ENCODE results near the gene BMPR2. TPM values are rescaled to one million over a fixed set of nuclear protein-coding genes. Genes with fewer than 3 reads are reported as not detected.
A peak's percentile ranks its signal among the peaks of the same experiment; 100 is the strongest.
"Not testable (repeated sequence)": the region's sequence is repeated elsewhere in the genome, so short reads cannot be mapped to it uniquely, and the experiment has no call there.

BMPR2 gene
- total and polyA plus RNA-seq, 2 experiments from 2014 or later = 12.7 to 24.9 TPM

DNA sequence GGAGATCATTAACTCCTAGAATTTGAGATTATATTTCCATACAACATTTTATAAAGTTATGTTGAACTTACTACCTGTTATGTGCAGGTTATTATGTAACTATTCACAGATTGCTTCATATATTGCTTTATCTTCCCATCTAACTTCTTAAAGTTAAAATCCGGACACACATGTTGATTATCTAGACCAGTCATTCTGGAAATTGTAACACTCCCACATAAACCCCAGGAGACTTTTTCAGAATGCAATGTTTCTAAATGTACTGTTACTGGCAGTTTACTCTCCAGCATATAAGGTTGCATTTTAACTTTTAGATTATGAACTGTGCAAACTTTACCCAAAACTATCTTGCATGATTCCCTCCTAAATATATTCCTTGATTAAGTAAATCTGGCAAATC lies 188.1 kb downstream of the BMPR2 start:
- Histone ChIP-seq H3K27me3 (no peaks in the 10 kb centered on the region), H3K9me3 (ENCODE audit: low read depth) (no peaks in the 10 kb centered on the region), H3K4me1 (ENCODE audit: low read depth) (no peaks in the 10 kb centered on the region), H3K36me3 (peaks cover 21% of the 10 kb centered on the region), H3K27ac (no peak overlapping the region), H3K4me3 (no peak overlapping the region)
- peak in 1 of 2 donors; percentile 36 for DNase-seq (ENCODE audit: low read depth in 1 of 2, low spot score in 1 of 2)
- TF ChIP-seq, protein P1, sequence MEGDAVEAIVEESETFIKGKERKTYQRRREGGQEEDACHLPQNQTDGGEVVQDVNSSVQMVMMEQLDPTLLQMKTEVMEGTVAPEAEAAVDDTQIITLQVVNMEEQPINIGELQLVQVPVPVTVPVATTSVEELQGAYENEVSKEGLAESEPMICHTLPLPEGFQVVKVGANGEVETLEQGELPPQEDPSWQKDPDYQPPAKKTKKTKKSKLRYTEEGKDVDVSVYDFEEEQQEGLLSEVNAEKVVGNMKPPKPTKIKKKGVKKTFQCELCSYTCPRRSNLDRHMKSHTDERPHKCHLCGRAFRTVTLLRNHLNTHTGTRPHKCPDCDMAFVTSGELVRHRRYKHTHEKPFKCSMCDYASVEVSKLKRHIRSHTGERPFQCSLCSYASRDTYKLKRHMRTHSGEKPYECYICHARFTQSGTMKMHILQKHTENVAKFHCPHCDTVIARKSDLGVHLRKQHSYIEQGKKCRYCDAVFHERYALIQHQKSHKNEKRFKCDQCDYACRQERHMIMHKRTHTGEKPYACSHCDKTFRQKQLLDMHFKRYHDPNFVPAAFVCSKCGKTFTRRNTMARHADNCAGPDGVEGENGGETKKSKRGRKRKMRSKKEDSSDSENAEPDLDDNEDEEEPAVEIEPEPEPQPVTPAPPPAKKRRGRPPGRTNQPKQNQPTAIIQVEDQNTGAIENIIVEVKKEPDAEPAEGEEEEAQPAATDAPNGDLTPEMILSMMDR (IDR thresholded peaks at IDR 0.05; ENCODE audit: low read depth, low read length) = no peak

DNA sequence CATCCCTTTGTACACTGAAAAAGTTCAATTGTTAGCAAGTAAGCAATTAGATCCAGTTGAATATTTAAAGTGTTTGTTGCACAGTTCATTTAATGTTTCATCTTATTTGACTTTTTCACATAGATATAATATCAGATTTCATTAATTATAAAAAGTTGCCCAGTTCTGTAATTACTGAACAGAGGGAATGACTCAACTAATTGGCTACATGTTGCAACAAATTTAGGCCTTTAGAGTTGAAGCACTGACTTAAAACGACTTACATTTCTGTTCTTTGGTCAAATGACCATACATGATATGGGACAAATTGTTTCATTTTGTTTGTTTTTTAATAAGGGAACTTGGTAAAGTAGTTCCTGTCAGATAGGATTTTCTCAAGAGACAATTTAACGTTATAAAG lies 190.2 kb downstream of the BMPR2 start:
- H3K9me3 ChIP-seq (ENCODE audit: low read depth) = no peaks in the 10 kb centered on the region
- peaks cover 3% of the 10 kb centered on the region for H3K36me3 ChIP-seq
- no peak overlapping the region for H3K4me3 ChIP-seq
- no peak for DNase-seq (ENCODE audit: low read depth in 1 of 2, low spot score in 1 of 2)
- no peak overlapping the region for H3K27ac ChIP-seq
- no peaks in the 10 kb centered on the region for H3K27me3 ChIP-seq
- no peaks in the 10 kb centered on the region for H3K4me1 ChIP-seq (ENCODE audit: low read depth)
- TF ChIP-seq, protein P1 (IDR thresholded peaks at IDR 0.05; ENCODE audit: low read depth, low read length) = no peak

DNA sequence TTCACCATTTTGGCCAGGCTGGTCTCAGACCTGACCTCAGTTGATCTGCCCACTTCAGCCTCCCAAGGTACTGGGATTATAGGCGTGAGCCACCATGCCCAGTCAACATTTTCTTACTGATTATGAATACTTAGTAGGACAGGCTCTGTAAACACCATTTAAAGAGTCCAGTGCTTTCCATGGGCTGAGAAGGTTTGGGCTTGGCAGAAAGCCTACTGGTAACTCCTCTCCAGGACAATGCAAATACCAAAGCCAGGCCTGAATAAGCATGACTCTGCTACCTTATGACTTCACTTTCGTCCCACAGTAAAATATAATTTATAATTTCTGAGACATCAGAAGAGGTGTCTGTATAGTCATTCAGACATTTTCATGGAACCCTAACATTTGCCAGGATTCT lies 198.4 kb downstream of the BMPR2 start:
- no peaks in the 10 kb centered on the region for H3K27me3 ChIP-seq
- TF ChIP-seq, protein P1 (IDR thresholded peaks at IDR 0.05; ENCODE audit: low read depth, low read length) = no peak
- no peak for DNase-seq (ENCODE audit: low read depth in 1 of 2, low spot score in 1 of 2)
- no peaks in the 10 kb centered on the region for H3K4me1 ChIP-seq (ENCODE audit: low read depth)
- no peak overlapping the region for H3K4me3 ChIP-seq
- H3K36me3 ChIP-seq = no peaks in the 10 kb centered on the region
- no peak overlapping the region for H3K27ac ChIP-seq
- no peaks in the 10 kb centered on the region for H3K9me3 ChIP-seq (ENCODE audit: low read depth)

DNA sequence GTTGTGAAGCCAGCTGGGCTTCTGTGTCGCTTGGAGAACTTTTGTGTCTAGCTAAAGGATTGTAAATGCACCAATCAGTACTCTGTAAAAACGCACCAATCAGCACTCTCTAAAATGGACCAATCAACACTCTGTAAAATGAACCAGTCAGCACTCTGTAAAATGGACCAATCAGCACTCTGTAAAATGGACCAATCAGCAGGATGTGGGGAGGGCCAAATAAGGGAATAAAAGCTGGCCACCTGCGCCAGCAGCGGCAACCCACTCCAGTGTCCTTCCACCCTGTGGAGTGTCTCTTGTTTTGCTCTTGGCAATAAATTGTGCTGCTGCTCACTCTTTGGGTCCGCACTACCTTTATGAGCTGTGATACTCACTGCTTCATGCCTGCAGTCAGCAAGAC lies 199.1 kb downstream of the BMPR2 start:
- not testable (repeated sequence) for H3K27ac ChIP-seq; DNase-seq (ENCODE audit: low read depth in 1 of 2, low spot score in 1 of 2); H3K4me3 ChIP-seq; H3K4me1 ChIP-seq (ENCODE audit: low read depth); H3K9me3 ChIP-seq (ENCODE audit: low read depth); H3K36me3 ChIP-seq; H3K27me3 ChIP-seq

DNA sequence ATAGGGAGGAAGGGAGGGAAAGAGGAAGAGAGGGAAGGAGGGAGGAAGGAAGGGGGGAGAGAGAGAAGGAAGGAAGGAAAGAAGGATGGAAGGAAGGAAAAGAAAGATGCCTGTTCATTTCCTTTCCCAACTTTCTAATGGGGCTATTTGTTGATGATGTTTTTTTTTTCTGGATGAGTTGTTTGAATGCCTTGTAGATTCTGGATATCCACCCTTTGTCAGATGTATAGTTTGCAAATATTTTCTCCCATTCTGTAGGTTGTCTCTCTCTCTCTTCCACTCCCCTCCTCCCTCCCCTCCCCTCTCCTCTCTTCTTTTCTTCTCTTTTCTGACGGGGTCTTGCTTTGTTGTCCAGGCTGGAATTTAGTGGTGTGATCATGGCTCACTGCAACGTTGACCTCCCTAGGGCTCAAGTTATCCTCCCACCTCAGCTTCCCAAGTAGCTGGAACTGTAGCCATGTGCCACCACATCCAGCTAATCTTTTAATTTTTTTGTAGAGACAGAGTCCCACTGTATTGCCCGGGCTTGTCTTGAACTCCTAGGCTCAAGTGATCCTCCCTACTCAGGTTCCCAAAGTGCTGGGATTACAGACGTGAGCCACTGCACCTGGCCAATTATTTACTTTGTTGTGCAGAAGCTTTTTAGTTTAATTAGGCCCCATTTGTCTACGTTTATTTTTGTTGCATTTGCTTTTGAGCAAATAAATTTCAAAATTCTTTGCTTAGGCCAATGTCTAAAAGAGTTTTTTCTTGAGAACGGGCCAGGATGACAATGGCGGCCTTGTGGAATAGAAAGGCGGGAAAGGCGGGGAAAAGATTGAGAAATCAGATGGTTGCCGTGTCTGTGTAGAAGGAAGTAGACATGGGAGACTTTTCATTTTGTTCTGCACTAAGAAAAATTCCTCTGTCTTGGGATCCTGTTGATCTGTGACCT lies 201.4 kb downstream of the BMPR2 start:
- Histone ChIP-seq H3K4me1 (ENCODE audit: low read depth) (no peaks in the 10 kb centered on the region), H3K27me3 (no peaks in the 10 kb centered on the region), H3K4me3 (no peak overlapping the region), H3K27ac (no peak overlapping the region), H3K36me3 (no peaks in the 10 kb centered on the region), H3K9me3 (ENCODE audit: low read depth) (no peaks in the 10 kb centered on the region)
- TF ChIP-seq, protein P1 (IDR thresholded peaks at IDR 0.05; ENCODE audit: low read depth, low read length) = no peak
- DNase-seq (ENCODE audit: low read depth in 1 of 2, low spot score in 1 of 2) = no peak

DNA sequence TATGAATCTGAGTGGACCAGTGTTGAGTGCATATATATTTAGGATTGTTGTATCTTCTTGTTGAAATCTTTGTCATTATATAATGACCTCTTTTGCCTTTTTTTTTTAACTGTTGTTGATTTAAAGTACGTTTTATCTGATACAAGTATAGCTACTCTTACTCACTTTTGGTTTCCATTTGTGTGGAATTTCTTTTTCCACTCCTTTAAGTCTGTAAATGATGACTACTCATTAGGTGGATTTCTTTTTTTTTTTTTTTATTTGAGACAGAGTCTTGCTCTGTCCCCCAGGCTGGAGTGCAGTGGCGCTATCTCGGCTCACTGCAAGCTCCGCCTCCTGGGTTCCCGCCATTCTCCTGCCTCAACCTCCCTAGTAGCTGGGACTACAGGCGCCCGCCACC lies 206.7 kb downstream of the BMPR2 start:
- H3K36me3 ChIP-seq; DNase-seq (ENCODE audit: low read depth in 1 of 2, low spot score in 1 of 2); H3K4me3 ChIP-seq; H3K27ac ChIP-seq; H3K9me3 ChIP-seq (ENCODE audit: low read depth); H3K4me1 ChIP-seq (ENCODE audit: low read depth); H3K27me3 ChIP-seq: not testable (repeated sequence)

All from cardiac muscle cell (in vitro differentiated cells and primary cell).